Forelimb muscle (tissue), 1 donor: Measurements from ENCODE around the gene DKK1. TPM values are rescaled to one million over a fixed set of nuclear protein-coding genes. Genes with fewer than 3 reads are reported as not detected.
"Not testable (repeated sequence)": the region's sequence is repeated elsewhere in the genome, so short reads cannot be mapped to it uniquely, and the experiment has no call there.

ENCODE experiments used
- DNase-seq: peaks from one replicate; pipeline ENCODE4 v3.0.0-alpha.2; 2013; ENCODE audit warnings: low read depth
- polyA plus RNA-seq: library from polyadenylated mRNA; unstranded; fragments of 120-200 nt; gene quantifications from one replicate; pipeline ENCODE4 v1.2.1, GENCODE V29; 2013; ENCODE audit not compliant: insufficient read length

The DKK1 gene
- polyA plus RNA-seq, 1 donor = 0.53 TPM

DNA sequence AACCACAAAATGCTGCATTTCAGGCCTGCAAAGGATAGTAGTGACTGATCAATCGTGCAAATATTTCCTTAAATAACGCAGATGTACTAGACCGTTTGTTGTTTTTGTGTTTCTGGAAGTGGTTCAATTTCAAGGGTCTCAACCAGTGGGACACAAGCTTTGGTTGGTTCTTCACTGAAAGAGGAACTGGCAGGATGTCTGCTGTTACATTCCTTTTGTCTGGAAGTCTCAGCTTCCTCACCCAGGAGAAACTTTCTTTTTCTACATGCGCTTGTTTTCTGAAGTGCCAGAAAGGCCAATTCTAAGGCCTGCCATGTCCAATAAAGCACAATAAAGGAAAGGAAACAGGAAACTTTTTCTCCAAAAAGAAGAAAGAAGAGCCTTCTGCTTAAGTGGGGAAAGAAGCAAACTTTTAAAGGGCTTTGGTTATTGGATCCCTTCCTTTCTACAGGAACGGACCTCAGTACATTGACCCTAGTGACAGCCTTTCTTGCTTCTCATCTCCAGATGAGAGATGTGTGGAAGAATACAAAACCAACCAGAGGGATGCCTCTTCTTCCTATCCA, 4.1 kb downstream of the DKK1 start:
- DNase-seq = no peak

DNA sequence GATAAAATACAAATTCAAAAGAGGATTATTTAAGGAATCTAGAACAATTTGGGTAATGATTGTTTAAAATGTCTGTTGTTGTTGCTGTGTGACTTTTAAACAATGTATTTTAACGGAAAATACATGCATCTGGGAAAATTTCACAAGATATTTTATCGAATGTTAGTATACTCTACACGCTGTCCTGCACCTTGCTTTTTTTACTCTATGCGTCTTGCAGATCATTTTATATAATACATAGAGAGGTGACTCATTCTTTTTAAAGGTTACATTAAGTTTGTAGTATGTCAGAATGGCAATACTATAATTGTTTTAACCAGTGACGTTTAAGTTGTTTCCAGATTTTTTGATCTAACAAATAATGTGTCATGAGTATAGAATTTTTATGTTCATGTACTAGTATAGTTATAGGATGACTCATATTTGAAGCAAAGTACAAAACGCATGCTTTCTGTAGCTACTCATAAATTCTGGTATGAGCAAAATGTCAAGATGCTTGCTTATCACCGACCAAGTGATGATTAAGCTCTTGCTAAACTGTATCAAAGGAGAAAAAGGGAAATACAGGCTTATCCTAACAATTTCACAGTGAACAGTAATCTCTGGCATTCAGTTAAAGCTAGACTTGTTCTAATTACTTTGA, 4.9 kb downstream of the DKK1 start:
- DNase-seq = no peak

DNA sequence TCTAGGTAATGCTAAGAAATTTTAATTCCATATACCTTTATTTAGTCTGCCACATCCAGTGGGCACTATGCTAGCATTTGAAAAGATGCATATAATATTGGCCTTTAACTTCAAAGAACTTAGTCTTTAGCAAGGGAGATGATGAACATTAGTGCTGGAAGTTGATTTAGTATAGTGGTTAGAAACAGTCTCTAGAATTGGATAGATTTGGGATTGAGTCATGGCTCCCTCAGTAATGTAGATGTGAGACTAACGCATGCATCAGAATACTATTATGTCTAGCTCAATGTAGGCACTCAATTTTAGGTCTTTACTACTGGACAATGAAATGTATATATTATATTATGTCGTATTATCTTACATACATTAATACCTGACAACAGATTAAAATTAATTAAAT, 5.8 kb downstream of the DKK1 start:
- DNase-seq = no peak

DNA sequence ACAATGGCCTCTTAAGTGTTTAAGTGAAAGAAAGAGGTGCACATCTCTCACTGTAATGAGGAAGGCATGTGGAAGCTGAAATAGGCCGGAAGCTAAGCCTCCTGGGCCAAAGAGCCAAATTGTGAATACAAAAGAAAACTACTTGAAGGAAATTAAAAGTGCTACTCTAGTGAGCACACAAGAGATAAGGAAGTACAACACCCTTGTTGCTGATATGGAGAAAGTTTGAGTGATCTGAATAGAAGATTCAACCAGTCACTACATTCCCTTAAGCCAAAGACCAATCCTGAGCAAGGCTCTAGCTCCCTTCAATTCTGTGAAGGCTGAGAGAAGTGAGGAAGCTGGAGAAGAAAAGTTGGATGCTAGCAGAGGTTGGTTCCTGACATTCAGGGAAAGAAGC, 8.2 kb downstream of the DKK1 start:
- no peak for DNase-seq

DNA sequence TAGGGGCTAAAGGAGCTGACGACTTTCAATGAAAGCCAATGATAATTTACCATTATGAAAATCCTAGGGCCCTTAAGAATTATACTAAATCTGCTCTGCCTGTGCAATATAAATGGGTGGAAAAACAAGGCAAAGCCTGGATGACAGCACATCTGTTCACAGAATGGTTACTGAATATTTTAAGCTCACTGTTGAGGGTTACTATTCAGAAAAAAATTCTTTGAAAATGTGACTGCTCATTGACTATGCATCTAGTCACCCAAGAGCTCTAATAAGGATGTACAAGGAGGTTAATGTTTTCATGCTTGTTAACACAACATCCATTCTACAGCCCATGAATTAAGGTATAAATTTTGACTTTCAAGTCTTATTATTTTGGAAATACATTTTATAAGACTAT, 8.9 kb downstream of the DKK1 start:
- no peak for DNase-seq

DNA sequence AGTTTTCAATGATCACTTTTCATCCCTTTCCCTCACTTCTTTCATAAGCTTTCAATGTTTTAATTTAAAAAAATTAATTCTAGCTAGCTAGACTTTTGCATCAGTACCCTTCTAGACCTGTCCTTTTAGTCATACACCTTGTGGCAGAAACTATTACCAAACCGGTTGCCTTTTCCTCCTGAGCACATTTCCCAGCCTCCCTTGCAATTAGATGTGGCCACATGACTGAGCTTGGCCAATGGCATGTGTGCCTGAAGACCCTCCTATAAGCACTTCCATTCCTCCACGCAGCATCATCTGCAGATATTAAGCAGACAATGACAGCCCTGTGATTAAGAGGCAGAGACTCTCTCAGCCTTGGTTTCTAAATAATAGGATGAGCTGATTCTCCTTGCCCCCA, 12.3 kb downstream of the DKK1 start:
- DNase-seq = no peak

DNA sequence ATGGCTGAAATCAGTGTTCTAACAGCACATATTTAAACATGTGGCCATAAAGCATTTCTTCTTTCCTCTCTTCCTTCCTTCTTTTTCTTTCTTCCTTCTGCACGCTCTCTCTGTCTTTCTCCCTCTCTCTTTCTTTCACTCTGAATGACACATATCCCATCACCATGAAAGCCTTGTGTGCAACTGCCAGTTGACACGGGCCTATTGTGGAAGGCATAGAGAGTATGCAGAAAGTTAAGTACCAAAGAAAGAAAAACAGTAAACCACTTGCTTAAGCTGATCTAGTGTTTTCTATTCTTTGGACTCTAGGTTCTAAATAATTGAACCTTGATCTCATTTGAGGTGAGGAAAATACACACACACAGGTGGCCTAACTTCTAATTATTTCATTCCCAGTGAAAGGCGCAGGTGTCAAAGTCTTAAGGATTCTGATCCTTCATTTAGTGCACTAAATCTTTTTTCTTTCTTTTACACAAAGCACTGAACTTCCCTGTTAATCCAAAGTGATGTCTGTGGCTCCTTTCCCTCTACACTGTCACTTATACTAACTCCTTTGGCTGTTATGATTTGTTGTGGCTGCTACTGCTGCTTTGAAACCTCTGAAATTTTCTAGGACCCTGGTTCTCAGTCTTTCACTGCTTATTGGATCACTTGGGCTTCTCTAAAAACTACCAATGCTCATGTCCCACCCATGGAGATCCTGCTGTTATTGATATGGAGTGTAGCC, 17.7 kb downstream of the DKK1 start:
- DNase-seq = no peak

DNA sequence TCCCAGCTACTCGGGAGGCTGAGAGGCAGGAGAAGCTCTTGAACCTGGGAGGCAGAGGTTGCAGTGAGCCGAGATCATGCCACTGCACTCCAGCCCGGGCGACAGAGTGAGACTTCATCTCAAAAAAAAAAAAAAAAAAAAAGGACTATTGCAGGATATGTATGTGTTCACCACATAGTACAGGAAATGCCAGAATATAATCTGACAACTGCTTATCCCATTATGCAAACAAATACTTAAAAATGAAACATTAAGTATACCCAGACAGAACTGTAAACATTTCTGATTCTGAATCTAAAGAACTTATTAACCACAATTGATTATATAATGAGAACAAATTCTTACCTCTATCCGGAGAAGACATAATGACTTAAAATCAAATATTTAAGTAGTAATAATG, 18.7 kb downstream of the DKK1 start:
- DNase-seq = no peak

DNA sequence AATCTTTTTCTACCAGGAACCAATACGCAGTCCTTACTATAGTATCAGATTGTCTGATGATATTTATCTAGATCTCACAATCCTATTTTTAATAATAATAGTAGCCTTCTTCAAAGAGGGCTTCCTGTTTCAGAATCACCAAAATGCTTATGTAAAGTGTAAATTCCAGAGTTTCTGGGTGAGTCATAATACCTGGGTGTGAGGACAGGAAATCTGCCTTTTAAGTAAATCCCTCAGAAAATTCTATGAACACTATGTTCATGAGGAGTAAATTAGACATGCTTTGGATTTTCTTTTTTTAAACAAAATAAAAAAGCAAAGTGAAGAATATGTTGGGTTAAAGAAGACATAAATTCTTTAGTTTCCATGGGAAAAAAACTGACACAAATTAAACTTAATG, 20.5 kb downstream of the DKK1 start:
- no peak for DNase-seq

DNA sequence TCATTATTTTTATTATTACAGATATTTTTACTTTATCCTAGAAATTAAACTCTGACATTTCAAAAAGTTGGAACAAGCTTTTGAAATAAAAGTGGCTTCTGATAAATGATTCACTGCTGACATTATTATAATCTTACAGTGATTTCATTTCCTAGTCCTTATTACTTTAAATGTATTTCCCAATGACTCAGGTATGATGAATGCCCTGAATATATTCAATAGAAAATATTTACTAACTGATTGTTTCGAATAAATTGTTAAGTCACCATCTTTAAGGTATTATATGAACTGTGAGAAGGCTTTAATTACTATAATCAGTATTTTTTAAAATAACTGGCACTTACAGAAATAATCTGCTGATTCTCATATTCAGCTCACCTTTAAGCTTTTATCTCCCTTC, 21.6 kb downstream of the DKK1 start:
- DNase-seq = no peak

DNA sequence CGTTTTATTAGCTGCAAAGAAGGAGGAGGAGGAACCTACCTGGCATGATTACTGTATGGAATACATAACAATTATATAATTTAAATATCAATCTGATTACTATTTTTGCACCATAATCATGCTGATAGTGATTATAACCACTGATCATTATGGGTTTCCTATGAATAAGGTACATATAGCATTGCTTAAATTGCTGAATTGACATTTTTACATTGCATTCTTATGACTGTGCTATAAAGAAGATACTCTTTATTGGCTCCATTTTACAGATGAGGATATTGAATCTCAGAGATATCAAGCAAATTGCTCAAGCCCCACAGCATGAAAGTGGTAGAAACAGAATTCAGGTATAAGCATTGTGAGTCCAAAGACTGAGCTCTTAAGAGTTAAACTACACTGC, 23.1 kb downstream of the DKK1 start:
- no peak for DNase-seq

DNA sequence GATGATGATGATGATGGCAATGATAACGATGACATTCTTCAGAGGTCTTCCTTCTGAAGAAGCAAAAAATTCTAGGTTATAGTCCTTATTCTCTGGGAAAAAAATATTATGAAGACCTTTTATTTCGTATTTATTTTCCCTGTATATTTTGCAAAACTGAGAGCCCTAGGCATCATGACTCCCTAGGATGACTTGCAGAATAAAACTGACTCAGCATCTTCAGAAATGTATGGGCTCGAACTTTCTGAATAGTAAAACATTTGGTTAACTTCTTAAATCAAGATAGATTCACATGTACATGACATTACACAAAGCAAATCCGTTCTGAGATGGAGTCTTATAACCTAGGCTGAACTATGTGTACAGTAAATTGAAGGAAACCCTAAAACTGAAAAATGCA, 29.4 kb downstream of the DKK1 start:
- no peak for DNase-seq

DNA sequence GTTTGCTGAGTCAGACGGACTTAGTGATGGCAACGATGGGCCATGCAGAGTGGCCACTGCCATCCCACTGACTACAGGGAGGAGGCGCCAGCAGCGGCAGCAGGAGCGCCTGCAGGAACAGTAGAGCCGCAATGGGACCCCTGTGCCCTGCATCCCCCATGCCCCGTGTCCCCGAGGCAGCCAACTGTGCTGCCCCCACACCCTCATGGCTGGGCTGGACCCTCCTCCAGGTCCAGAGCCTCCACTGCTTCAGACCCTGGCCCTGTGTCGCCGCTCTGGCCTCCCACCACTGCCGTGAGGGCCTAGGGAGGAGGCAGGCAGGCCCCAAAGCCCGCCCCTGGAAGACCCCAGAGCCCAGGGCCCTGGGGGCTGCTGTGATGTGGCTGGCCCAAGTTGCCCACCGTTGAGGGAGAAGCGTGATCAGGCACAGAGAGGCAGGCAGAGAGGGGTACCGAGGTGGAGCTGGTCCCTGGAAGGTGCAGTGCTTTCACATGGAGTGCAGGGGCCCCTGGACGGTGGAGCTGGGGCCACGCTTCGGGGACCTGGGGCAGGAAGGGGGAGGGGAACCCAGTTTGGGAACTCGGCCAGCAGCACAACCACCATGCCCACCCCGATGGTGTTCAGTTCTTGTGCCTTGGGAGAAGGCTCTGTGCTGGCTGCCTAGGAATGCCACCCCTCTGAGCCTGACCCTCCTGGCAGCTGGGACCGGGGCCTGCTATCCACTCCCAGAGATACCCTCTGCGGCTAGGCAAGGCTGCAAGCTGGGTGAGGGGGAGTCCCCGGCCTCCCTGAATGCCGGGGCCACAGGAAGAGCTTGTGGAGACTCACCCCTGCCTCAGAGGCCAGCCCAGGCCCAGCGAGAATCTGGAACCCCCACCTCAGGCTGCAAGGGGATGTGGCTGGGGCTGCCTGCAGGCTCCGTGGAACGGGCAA, 32.6 kb downstream of the DKK1 start:
- no peak for DNase-seq

DNA sequence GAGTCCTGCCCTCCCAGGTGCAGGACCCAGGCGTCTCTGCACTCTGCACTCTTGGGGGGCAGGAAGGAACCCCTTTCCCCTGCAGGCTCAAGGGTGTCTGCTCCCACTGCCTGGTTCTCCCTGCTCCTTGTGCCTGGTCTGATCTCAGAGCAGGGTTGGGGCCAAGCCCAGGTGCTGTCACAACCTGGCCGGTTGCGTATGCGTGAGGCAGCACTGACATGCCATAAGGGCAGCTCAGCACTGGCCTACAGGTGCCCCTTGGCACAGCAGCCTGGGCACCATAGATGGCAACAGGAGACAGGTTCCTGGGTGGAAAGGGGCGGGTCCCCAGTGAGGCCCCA, 33.2 kb downstream of the DKK1 start:
- DNase-seq = no peak

DNA sequence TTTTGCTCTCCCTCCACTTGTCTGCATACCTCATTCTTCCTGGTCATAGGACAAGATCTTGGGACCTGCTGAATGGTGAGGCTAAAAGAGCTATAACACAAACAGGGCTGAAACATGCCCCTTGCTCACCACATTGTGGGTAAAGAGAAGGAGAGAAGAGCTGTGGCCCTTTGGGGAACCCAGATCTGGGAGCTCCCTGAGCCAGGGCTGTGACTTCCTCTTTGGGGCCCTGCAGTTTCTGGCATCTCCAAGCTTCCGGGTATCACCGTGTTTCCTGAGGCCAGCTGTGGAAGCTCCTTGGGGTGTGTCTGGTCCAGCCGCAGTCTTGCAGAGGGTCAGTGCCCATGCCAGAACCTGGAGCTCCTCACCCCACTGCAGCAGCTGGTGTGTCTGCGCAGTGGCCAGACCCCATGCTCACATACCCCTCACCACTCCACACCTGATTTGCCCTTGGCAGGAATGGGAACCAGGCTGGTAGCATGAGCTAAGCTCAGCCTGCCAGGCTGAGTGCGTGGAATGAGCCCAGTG, 34.0 kb downstream of the DKK1 start:
- DNase-seq = no peak

DNA sequence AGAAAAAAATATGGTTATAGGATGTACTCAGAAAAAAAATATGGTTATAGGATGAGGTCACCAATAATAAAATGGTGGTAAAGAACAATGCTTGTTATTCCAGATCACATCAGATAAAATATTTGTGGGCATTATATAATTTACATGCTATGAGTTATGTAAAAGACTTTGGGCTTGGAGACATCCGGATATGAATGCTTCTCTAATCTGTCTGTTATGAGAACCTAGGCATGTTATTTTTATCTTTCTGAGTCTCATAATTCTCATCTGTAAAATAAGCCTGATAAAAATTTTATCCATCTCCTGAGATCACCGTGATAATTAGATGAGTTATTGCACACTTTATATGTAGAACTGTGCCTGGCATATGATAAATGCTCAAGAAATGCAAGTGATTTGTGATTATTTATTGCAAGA, 37.8 kb downstream of the DKK1 start:
- DNase-seq = no peak

DNA sequence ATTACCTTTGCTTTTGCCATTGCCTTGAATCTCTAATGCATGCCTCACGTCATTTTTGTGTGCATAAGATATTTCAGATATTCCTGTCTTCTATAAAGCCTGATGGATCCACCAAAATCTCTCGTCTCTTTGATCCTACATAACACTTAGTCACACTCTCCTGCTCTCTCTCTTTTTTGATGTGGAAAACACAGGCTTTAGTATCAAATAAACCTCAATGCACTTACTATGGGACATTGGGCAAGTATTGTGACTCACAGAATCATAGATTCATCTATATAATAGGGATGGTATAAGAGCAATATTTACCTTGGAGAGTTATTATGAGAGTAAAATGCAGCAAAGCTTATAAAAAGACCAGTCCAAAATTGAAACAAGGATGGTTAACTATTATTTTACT, 39.1 kb downstream of the DKK1 start:
- no peak for DNase-seq

DNA sequence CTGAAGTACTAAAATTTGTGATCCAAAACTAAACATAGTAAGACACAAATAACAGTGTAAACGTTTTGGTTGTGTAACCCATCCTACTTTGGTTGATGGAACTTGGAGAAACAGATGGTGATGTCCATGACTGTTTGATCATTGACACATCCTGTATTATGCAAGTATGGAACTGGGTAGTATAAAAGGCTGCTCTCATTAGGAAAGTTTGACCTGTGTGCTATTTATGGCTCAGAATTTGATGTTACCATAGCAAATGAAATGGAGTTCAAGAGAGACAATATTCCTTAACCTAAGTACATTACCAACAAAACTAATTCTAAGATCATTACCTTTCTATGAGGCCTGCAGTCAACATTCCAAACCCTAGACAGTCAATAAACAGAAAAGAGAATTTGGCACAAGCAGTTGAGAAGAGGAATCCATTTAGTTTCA, 39.9 kb downstream of the DKK1 start:
- no peak for DNase-seq

DNA sequence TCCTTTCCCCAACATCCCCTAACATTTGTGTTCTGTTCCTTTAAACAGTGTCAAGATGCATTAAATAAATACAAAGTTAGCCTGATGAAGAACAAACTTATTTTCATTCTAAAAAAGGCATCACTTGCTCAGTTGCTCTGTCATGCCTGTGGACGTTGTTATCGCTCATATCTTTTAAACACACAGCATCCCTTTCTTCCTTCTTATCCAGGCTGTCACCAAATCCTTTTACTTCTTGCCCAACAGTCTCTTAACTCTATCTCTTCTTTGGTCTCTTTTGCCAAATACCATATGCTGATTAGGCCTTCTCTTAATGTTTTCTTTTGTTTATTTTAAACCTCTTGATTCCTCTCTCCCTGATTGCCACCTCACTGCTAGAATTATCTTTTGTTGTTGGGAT, 43.9 kb downstream of the DKK1 start:
- DNase-seq = no peak

DNA sequence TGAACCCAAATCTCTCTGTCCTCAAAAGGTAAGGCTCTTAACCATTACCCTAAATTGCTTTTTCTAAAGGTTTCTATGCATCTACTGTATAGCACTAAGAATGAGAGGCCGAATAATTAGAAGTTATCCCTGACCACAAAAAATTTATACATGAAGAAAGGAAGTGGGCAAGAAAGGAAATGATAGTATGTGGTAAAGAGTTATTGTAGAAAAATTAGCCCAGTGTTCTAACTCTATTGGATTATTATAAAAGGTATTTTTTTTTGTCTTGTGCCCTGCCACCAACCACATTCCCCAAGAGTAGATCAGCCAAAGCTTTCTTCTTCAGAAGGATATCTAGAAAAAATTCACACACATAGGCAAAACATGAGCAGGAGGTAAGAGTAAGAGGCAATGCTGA, 45.4 kb downstream of the DKK1 start:
- no peak for DNase-seq

DNA sequence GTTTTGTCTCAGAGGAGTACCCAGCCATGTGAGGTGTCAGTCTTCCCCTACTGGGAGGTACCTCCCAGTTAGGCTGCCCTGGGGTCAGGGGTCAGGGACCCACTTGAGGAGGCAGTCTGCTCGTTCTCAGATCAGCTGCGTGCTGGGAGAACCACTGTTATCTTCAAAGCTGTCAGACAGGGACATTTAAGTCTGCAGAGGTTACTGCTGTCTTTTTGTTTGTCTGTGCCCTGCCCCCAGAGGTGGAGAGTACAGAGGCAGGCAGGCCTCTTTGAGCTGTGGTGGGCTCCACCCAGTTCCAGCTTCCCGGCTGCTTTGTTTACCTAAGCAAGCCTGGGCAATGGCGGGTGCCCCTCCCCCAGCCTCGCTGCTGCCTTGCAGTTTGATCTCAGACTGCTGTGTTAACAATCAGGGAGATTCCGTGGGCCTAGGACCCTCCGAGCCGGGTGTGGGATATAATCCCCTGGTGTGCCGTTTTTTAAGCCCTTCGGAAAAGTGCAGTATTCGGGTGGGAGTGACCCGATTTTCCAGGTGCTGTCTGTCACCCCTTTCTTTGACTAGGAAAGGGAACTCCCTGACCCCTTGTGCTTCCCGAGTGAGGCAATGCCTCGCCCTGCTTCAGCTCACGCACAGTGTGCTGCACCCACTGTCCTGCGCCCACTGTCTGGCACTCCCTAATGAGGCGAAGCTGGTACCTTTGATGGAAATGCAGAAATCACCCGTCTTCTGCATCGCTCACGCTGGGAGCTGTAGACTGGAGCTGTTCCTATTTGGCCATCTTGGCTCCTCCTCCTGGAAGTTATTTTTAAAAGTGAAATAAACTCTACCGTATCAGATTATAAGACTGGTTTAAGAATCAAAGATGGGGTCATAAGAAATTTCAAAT, 51.7 kb downstream of the DKK1 start:
- not testable (repeated sequence) for DNase-seq
